DMS114 treated with DMSO at 0.1 percent for 48 hours (cell line): Measurements from ENCODE around the gene ADARB1.

ENCODE experiments used
- DNase-seq: peaks from one replicate; lab custom pipeline; 2025; ENCODE audit not compliant: unreplicated experiment; lab: John Stamatoyannopoulos, UW

The ADARB1 gene

DNA sequence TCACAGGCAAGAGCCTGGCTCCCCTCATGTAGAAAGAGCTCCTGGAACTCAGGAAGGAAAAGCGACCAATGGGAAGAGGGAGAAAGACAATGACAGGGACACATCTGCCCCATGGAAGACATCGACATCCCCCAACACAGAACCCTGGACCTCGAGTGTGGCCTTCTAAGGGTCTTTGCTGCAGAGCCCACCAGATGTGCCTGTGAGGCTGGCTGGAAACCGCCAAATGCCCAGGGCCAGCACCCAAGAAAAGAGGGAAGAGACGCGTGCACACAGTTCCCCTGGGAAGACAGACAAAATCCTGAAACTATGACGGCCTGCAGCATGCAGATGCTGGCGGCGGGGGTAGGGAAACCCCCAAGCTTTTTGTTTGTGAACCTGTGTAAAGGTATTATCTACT, 36.4 kb upstream of the ADARB1 start:
- no peak for DNase-seq

DNA sequence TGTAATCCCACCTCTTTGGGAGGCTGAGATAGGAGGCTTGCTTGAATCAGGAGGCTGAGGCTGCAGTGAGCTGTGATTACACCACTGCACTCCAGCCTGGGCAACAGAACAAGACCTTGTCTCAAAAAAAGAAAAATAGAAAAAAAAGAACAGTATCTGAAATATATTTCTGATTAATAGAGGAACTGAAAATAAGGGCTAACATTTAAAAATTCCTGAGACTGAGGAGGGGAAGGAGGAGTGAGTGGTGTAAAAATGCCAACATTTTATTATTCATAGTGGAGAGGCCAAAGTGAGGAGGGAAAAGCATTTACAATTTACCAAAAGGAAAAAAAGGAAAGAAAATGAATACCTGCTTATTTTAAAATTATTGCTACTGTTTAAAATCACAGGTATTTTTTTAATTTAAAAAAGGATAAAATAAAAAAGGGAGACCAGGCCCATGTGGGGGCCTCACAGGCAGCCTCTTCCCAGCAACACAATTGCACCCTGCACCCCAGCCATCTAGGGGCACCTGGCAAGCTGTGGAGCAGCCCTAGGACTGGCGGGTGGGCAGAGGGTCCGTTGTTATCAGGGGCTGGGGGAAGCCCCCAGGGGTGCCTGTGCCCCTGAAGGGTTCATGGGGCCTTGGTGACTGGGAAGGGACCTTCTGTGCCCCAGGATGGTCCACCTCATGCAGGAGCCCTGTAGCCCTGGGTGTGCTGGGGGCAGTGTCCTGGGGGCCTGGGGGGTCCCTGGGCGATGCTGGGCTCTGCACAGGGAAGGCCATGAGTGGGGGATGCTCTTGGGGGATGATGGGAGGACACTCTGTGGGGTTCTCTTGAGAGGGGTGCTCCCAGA, 34.8 kb upstream of the ADARB1 start:
- no peak for DNase-seq

DNA sequence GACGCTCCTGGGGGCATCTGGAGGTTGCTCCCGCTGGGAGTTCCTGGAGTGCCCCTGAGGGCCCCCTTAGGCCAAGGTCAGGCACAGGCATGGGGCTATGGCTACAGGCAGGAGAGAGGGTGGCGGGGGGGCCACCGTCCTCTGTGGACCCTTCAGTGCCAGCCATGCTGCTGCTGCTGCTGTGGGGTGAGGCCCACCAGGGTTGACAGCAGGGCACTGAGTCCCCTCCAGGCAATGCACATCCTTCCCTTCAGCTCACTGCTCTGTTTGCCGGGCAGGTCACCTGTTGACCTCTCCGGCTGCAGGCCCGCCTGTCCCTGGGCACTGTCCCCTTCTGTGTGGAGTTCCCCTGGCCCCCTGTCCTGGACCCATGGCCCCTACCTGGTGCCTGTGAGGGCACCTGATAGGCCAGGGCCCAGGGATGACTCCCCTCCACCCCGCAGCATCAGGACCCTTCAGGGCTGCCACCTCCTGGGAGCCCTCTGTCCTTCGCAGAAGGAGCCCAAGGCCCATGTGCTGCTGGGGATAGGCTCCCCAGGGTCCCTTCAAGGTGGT, 34.1 kb upstream of the ADARB1 start:
- DNase-seq = no peak

DNA sequence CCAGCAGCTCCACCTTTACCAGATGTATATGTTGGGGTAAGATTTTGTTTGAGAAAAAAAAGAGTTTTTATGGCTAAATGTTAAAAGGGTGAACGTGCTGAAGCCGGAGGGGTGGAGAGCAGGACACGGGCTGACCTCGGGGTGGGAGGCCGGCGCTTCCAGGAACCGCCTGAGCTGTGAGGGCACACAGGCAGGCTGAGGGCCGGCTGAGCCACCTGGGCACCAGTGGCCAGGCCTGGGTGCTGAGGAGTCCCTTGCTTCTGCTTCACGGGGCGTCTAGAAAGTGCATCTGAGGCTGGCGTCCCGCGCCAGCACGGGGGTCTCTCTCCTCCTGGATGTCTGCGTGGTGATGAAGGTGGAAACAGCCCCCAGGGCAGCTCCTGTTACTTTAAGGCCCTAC, 33.6 kb upstream of the ADARB1 start:
- DNase-seq = no peak

DNA sequence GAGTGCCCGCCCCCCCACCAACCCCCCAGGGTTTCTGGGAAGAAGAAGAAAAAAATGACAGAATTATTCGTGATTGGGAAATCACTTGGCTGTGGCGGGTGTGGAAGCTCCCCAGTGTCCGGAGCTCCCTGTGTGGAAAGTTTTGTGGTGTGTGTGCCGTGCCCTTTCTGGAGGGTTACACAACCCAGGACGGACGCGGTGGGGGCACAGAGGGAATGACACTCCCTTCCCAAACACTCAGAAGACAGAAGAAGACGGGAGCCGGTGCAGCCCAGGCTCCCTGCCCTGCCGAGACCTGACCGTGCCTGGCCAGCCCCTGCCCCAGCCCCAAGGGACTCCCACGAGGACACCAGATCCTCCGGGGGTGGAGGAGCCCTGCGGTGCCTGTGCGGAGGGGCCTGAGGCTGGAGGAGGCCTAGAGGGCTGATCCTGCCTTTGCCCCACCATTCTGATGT, 33.0 kb upstream of the ADARB1 start:
- no peak for DNase-seq

DNA sequence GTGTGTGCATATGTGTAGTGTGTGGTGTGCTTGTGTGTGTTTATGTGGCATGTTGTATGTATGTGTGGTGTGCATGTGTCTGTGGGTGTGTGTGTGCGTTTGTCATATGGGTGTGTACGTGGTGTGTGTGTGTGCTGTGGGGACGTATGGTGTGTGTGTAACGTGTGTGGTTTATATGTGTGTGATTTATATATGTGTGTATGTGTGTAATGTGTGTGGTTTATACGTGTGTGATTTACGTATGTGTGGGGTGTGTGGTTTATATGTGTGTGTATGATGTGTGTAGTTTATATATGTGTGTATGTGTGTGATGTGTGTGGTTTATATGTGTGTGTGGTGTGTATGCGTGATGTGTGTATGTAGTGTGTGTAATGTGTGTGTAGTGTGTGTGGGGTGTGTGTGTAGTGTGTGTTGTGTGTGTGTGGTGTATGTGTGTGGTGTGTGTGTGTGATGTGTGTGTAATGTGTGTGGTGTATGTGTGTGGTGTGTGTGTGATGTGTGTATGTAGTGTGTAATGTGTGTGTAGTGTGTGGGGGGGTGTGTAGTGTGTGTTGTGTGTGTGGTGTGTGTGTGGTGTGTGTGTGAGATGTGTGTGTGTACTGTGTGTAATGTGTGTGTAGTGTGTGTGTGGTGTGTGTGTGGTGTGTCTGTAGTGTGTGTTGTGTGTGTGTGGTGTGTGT, 32.3 kb upstream of the ADARB1 start:
- DNase-seq = no peak

DNA sequence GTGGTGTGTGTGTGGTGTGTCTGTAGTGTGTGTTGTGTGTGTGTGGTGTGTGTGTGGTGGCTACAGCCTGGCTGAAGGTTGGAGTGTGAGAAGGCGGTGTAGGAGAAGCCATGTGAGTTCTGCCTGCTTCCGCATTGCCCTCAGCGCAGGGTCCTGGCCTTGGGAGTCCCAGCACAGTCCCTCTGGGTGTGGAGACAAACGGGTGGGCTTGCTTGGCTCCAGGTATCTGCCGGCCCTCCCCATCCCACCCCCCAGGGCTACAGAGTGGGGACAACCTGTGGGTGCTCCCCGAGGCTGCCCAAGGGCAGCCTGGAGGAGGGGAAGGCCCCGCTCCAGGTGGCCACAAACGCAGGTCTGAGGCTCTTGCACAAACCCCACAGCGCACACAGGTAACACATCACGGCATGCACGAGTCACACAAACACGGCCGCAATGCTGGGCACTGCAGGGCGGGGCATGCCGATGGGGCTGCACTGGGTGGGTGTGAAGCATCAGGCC, 31.7 kb upstream of the ADARB1 start:
- no peak for DNase-seq

DNA sequence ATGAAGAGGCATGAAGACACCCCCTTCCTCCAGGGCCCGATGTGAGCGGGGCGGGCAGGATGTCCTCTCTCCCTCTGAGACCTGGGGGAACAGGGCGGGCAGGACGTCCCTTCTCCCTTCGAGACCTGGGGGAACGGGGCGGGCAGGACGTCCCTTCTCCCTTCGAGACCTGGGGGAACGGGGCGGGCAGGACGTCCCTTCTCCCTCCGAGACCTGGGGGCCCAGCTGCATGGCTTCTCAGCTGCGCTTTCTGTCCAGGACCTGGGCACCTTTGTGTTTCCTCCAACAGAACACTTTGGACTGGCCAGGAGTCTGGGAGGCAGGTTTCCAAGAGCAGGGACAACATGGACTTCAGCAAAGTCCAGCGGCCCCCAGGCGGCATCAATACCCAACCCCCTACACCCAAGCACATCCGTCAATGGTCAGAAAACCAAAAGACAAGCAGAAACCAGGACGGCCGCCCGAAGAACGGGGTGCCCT, 30.8 kb upstream of the ADARB1 start:
- no peak for DNase-seq

DNA sequence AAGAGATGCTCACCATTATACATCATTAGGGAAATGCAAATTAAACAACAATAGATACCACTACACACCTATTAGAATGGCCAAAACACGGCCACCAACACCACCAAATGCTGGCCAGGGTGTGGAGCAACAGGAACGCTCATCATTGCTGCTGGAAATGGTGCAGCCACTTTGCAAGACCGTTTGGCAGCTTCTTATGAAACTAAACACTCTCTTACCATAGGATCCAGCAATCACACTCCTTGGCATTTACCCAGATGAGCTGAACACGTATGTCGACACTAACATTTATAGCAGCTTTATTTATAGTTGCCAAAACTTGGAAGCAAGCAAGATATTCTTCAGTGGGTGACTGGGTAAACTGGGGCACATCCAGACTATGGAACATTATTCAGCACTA, 28.9 kb upstream of the ADARB1 start:
- no peak for DNase-seq

DNA sequence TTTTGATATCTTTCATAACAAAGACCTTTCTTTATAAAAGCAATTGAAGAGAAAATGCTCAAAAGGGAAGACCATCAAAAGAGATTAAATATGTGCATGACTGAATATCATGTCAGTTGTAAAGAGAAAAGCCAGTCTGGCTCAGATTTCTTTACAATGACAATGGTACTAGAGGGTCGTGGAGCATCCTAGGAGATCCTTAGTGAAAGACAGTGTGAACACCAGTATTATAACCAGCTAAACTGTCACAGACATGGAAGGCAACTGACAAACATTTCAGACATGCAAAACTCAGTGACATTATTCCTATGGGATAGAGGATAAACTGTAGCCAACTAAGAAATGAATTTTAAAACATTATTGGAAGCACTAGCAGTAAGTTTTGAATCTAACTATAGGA, 27.1 kb upstream of the ADARB1 start:
- no peak for DNase-seq

DNA sequence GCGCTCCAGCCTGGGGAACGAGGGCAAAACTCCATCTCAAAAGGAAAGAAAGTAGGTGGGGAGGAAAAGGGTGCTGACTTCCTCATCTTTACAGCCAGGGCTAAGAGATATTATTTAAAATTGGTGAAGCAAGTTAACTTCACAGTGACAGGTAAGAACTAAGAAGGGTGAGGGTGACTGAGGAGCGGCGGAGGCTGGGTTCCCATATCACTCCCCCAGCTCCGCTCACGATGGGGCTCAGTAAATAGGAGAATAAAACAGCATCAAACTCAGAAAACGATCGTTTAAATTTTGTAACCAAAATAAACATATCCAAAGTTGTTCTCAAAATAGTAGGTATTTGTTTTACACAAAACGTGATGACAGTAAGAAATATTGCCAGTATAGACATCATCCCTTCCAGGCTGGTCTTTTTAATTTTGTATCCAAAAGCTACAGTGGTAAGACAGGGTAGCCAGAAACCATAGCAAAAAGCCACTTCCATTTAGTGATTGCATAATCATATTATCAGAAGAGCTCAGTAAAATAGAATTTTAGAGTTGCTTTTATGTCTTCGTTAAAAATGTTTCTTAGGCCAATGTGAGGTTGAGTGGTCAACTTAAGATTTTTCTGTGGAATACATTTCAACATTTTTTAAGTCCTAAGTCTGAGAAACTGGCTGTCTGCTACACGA, 26.2 kb upstream of the ADARB1 start:
- no peak for DNase-seq

DNA sequence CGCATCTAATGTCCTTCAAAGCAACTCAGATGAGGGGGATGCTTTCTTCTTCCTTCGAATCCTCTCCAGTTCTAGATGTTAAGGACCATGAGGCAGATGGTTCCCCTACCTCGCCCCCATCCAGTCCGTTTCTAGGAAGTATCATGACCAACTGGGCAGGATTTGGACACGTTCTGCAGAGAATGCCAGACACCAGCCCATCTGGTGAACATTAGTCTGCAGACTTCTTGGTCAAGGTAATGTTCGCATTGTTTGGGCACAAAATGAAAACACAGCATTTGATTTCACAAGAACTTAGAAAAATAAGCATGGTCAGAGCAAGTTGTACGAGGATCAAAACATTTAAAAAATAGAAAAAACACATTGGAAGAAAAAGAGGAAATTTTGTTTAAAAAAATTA, 25.4 kb upstream of the ADARB1 start:
- DNase-seq = no peak

DNA sequence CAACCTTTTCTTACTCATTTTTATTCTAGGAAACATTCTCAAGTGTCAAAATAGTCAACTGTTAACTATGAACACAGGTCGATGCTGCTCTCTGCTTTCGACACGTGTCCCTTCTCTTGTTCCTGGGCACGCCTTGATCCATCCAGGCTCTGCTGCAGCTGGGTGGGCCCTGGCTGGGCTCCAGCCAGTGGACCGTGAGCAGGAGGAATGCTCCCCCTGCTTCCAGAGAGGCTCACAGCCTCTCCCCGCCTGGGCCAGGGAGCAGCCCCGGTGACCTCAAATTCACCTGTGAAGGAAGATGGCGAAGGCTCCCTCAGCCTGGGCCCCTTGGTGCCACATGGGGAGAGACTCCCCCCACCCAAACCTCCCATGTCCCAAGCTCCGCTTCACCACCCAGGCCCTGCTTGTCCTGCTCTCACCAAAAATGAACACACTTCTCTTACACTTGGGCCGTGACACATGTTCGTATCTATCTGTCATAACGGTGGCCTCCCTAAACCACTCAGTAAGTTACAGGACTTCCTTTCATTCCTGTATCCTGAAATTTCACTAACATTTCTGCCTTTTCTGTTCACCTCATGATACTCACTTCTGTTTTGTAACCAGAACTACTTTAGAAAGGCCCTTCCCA, 24.6 kb upstream of the ADARB1 start:
- DNase-seq = no peak

DNA sequence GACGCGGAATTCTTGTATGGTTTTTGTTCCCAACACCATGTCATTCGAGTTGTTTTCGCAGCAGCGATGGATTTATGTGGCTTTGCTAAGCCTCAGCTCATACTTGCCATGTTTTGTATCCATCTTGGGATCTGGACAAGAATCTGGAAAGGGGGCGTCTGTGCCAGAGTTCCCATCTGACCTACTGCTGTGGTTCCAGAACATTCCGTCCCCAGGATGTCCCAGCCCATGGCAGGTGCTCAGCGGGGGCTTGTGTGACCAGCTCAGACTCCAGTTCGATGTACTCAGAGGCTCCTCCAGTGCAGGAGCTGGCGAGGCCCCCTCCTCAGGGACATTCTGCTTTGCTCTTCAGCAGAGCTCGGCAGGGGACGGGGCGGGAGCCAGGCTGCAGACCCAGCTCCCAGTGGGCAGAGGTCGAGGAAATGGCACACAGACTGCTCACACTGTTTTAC, 24.0 kb upstream of the ADARB1 start:
- no peak for DNase-seq

DNA sequence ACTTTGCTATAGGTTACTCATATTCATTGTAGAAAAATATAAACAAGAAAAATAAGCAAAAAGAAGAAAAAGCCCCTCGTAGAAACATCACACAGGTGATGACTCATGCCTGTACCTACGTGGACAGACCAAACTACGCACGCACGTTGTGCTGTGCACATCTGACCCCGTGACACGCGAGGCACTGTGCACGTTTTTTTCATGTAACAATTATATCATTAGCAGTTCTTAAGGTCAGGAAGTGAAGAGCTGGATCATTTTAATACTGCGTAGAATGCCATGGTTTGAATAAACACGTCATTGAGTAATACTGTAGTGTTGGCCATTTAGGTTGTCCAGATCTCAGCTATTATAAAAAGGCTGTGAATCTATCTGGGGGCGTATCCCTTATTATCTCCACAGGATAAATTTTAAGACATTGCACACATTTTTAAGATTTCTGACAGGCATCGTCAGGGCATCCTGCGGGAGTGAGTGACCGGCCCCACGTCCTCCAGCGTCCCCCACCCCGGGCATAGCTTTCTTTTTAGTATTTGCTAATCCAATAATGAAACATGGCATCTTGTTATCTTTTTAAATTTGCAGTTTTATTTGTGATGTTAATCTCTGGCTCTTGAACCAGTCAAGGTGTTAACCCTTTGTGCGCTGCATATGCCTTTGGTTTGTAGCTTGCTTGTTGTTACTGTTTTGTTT, 23.4 kb upstream of the ADARB1 start:
- DNase-seq = no peak

DNA sequence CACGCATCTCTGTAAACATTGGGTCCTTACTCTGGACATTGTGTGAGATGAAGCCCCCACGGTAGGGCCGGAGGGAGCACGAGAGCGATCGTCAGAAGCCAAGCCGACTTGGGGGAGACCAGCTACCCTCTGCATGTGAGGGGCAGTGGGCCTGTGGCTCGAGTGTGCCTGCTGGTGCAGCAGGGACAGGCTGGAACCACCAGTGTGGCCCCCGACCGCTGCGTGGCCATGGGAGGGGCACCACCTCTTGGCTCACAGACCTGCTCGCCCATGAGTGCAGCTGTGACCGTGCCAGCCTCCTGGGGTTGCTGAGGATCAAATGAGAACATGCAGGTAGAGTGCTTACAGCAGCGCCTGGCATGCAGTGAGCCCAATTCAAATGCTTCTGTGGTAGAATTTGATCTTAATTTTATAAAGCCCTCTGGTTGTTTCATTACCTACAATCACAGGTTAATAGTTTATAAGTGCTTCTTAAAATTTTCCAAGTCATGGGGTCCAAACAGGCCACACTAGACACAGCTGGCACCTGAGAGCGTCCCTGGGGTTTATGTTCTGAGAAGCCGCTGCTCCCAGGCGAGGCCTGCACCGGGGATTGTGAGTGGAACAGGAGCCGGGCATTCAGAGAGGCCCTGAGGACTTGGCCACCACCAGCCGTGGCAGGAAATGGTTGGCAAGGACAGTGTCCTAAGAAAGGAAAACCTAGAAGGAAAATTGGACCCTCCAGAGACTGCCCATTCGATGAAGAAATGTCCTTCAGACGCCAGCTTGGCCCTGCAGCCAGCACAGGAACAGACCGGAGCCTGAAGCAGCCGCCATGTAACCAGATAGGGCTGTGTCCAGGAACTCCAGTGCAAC, 22.6 kb upstream of the ADARB1 start:
- DNase-seq = no peak

DNA sequence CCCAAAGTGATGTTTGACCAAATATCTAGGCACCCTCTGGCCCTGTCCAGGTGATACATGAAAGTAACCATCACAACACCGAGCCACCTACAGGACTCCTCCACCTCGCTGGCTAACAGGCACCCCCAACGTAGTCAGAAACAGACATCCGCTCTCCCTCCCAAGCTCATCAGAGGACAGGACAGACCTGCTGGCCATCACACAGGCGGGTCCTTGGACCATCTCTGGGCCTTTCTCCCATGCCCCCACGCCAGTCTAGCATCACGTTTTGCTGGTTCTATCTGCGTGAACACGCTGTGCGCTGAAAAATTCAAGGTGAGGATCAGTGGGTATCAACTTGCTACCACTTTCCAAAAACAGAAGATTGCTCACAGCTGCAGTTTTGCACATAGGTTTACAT, 21.4 kb upstream of the ADARB1 start:
- no peak for DNase-seq

DNA sequence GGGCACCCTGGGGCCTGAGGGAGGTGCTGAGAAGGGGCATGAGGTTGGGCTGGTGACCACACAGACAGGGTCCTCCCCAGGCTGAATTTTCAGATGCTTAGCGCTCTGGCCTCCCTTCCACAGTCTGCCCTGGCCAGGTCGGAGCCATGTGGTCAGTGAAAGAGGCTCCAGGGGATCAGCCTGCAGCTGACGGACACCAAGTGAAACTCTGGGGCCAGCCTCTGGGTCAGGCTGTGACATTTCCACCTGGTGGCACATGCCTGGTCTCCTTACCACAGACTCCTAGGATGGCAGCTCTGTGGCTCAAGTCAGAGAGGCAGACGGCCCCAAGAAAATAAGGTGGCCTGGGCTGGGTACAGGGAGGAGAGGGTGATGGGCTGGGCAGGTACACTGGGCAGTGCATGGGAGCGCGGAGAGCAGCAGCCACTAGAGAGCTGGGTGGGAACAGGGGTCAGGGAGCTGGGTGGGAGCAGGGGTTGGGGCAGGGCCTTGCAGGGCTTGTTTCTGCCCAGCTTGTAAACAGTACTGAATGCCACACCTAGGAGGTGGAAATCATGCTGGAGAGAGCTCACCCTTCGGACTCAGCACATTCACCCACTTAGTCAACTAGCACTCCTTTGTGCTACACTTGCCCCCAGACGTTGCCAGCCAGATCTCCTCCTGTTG, 20.7 kb upstream of the ADARB1 start:
- DNase-seq = no peak
